Bone marrow (tissue), 2 donors: ENCODE measurements around the gene KCNJ10.

Experiments
- DNase-seq, 2 donors: peaks; one replicate each; lab custom pipeline; 2025; lab: John Stamatoyannopoulos, UW

The KCNJ10 gene

DNA sequence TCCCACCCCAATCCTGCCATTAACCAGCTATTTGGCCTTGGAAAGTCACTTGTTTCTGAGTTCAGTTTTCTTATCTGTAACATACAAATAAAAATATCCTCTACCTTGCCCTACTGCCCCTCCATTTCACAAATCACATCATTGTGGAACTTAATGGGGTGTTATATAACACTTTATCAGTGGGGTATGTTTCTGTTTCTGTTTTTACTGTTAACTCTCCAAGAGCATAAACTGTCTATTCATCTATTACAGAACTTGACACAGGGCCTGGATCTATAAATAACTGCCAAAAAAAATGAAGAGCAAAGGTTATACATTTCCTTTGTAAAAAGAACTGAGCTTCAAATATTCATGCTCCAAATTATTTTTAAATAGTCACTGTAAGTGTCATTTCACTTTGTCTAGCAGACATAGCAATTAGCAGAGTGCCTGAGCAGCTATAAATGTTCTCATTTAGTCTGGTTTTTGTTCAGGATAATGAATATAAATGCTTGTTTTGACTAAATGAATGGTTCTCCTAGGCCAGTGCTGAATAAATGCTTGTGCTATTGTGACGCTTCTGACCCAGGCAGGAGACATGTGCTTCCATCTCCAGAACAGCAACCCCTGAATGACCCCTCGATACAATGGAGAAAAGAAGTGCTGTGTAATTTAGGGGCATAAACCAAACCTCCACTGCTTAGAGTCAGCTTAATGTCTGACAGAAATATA is 45.6 kb downstream of the KCNJ10 start:
- no peak for DNase-seq

DNA sequence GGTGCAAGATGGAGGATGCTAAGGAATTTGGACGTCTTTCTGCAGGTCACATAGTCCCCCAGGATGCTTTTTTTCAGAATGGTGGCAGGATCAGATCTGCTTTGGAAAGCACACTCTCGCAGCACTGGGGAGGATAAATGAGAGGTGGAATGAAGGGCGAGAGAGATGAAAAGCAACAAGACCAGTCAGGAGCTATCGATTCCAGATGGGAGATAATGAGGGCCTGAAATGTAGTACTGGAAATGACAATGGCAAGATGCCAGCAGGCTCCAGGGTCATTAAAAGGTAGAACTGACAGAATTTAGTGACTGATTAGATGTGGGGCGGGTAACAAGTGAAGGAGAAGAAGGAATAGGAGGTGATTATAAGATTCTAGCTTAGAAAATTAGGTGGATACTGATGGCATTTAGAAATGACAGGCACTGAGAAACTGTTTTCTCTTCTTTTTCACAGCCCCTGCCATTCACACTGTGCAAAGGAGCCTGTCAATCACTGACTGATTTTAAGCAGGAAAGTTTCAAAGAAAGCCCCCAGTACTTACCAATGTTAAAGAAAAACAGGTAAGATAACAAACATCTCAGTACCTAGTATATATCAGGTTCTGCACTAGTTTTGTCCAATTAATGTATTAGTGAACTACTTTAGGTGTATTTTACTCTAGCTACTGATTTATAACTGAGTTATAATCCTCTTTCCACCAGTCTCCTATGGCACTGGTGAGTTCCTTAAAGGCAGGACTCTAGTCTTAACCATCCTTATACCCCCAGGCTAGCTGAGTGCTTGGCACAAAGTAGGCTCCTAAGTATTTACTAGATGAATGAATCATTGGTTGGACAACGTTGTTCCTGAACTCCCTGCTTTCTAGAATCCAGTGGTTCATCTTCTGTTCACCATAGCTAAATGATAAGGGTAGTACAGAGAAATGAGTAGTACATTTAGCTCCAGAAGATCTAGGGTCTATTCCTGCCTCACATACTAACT is 47.3 kb downstream of the KCNJ10 start:
- DNase-seq: no peak

DNA sequence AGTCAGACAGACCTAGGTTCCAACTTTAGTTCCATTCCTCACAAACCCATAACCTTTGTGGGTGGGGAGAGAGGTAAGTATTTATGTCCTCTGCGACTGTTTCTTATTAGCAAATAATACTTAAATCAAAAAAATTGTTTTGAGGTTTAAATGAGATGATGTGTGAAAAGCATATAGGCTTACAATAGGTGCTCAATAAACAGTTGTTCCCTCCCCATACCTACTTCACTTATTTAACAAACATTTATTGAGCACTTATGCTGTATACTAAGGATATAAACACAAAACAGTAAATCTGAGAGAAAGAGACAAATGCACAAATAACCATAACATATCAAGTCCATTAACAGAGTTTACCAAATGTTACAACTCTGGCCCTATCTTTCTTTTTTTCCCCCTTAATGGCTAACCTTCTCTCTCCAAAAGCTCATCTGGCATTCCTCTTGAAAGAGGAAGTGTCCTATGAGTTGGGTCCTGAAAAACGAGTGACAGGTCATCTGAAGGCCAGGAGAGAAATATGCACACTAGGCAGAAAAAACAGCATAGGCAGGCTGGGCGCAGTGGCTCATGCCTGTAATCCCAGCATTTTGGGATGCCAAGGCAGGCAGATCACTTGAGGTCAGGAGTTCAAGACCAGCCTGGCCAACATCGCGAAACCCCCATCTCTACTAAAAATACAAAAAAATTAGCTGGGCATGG is 48.4 kb downstream of the KCNJ10 start:
- no peak for DNase-seq

DNA sequence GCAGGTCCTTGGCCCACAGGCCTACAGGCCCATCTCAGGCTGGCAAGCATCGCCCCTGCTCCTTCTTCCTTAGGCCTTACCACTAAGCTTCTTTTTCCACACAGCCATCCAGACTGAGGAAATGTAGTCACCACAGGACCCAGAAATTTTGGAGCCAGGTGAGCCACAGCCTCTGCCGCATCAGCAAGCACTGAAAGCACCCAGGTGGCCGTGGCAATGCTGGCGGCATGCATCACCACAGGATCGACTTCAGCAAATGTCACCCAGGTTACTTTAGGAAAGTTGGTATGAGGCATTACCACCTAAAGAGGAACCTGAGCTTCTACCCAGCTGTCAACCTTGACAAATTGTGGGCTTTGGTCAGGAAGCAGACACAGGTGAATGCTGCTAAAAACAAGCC is 49.8 kb downstream of the KCNJ10 start:
- no peak for DNase-seq

DNA sequence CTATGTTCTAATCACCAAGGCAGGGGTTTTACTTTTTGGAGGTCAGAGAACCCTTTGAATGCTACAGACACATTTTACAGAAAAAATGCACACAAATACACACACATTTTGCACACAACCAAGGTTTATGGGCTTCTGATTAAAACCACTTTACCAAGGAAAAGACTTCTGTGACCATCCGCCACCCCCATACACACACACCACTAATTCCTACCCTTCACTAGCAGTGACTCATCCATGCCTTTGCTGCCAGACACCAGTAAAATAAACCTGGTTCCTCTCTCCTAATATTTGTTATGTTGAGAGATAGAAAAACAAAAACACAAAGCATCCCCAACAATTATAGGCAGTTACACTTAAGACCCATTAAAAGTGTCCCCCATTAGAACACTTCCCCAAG is 51.1 kb downstream of the KCNJ10 start:
- DNase-seq: no peak

DNA sequence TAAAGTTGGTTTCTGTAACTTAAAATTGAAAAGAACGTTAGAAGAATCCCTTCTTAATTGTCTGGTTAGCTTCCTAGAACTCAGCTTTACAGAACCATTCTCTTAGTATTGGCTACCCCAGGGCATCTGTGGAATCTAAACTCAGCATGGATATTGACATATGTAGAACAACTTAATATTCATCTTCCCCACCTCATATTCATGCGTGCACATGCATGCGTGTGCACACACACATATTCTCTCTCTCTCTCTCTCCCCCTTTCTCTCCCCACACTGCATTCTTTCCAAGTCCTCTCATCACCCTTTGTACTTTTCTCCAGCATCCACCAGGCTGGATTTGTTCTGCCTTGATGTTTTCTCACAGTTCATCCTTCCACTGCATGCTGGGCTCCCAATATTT is 51.6 kb downstream of the KCNJ10 start:
- no peak for DNase-seq

DNA sequence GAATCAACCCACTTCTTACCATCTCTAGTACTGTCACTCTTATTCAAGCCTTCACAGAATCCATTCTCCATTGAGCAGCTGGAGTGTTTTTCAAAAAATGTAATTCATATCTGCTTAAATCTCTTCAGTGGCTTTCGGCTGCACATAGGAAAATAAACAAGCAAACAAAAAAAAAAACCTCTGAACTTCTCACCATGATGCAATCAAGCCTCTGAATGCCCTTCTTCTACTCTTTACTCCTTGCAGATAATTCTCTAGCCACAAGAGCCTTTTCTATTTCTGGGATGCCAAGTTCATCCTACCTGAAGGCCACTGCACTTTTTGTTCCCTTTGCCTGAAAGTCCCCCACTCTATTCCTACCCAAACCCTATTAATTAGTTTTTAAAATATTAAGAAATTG is 52.4 kb downstream of the KCNJ10 start:
- no peak for DNase-seq

DNA sequence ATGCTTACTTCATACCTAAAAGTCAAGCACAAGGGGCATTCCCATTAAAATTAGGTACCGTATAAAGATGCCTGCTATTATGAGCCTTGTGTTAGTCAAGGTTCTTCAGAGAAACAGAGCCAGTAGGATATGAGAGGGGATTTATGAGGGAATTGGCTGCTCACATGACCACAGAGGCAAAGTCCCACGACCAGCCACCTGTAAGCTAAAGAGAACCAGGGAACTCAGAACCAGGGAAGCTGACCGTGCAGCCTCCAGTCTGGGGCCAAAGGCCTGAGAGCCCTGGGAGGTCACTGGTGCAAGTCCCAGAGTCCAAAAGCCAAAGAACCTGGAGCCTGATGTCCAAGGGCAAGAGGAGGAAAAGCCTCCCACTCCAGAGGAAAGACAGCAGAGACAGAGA is 58.2 kb downstream of the KCNJ10 start:
- DNase-seq: no peak

DNA sequence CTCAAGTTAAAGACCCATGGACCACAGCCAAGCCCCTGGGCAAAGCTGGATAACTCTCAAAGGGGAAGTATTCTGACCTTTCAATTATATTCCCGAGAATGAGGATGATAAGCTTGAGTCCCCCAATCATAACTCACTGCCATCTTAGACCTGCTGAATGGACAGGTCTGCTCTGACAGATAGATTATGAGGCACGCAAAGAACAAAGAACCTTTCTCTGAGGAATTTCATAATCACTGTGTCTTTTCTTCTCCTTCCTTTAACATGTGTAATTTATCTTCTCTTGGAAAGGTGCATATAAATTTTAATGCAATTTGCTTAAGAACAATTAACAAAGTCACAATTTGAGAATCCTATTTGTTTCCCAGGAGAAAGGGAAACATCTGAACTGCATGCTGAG is 60.2 kb downstream of the KCNJ10 start:
- no peak for DNase-seq

DNA sequence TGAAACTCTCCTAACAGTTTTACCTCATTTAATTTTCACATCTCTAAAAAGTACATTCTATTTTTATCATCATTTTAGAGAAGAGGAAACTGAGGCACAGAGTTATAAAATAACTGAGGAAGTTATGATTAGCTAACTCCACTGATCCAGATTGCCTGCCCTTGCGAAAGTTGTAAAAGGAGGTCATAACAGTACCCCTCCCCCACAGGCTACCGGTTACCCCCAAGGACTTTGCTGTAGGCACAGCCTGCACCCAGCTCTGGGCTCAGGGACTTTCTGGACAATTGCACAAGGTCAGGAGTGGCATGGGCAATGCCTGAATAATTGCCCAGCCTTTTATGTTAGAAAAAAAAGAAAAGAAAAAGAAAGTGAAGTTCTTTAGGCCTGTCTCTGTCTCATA is 60.9 kb downstream of the KCNJ10 start:
- no peak for DNase-seq

DNA sequence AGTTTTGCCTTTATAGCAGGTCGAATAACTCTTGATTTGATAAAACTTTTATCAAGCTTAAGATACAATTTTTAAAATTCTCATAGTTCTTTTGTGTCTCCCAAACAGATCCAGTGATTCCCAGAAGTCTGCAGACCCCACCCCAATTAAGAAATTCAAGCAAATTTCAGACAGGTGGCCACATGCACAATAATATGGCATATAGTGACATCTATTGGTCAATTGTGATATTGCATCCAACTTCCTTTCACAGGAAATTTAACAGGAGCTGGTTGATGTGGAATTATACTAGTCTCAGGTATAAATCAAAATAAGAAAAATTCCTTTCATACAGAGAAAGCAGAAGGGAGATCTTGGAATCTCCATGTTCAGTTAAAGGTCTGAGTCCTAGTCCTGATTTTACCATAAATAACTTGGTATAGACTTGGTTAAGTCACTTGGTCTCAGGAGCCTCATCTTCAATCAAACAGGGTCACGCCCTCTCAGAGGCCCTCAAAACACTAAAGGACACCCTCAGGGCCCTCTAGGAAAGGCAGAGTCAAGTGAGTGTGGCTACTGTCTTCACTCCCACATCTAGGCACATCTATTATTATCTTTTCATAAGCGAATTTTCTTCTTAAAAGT is 62.3 kb downstream of the KCNJ10 start:
- DNase-seq: no peak

DNA sequence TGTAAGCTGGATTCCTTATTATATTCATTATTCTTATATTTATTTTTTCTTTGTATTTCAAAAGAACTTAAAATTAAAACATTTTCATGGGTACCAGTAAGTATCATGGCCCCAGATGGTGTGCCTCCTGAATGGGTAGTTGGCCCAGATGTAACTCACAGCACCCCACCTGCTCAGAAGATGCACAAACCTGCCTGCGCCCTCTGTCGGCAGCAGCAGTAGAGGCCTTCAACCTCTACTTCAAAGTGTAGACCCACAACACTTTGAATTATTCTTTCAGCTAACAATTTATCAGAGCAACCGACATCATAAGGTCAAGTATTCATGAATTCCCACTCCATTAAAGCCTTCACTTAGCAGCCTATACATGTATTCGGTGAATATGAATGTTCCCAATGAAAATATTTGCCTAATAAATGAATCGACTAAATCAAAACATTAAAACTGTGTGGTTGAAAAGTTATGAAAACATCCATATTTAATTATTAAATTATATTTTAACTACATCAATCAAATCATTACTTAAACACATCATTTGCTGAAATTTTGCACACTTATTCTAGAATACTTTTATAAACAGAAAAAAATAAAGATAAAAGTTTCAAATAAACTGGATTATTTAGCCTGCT is 63.5 kb downstream of the KCNJ10 start:
- peak in 1 of 2 donors; percentile 34 for DNase-seq

DNA sequence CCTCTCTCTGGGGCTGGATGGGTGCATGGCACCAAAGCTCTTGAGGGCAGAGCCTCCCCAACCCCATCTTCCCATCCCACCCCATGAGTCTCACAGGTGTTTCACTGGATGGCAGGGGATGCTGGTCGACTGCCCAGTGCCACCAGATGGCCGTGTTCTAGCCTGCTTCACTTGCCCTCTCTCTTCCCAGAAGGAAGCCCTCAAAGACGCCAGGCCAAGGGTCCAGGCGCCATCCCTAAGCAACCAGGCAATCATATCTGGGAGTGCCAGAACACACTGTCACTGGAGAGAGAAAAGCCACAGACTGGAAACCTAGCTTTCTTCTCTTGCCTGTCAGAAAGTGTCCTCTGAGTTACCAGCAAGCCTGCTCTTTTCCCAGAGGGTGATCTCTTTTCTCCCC is 64.9 kb downstream of the KCNJ10 start:
- DNase-seq: no peak

DNA sequence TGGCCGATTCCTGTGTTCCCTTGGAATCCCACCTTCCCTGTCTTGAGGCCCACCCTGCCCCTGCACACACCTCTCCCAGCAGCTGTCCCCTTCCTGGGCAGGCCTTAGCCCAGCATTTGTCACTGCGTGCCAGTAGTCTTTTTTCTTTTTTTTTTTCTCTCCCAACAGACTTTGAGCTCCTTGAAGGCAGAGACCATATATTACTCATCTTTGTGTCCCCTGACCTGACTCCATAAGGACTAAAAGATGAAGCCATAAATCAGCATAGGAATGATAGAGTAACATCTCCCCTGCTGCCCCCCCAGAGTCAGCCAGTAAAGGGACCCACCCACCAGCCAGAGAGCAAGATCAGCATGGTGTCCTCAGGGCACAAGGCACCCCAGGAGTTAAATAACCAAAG is 65.5 kb downstream of the KCNJ10 start:
- DNase-seq: no peak

DNA sequence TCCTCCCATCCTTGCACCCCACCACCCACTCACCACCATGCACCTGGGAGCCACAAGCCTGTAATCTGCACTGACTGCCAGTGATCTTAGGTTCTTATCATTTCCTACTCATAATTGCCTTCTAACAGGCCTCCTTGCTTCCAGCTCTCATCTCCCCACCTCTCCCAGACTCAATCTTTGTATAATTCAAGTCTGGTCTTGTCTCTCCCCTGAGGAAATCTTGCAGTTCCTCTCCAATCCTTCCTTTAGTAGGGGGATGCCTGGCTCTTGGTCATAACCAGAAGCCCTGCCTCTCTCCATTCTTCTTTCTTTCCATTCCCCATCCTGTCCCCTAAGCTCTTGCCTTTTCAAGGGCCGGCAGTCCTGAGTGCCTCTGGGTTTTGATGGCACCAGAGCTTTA is 66.0 kb downstream of the KCNJ10 start:
- DNase-seq: no peak

DNA sequence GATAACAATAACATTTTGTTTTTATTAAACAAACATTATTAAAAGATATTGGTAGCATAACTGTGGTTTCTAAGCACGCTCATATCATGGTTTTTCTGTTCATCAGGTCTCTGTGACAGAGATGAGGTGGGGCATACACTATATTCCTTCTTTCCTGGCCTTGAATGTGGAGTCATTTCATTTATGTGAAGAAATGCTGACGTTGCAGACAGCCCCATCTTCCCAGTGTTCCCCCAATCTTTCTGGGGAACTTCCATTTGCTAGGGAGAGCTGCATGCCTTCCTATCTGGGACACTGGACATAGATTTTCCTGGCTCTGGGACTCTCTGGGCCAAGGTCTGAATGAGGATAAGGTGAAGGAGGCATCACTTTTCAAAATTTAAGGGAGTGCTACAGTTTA is 68.5 kb downstream of the KCNJ10 start:
- DNase-seq: no peak

DNA sequence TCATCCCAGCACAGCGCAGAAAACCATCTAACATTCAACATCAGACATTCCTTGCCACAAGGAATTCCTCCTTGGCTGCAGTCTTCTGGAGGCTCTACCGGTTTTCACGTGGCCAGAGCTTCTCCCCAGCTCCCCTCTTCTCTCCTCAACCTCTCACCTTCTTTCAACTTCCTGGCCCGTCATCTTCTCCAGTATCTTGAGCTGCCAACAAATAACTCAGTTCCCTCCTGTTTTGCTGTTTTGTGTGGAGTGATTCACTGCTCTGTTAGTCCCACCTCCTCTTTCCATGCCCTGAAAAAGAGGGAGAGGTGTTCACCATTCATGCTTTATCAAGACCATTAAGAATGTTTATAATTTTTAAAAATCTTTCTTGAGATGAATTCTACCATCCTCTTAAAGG is 70.8 kb downstream of the KCNJ10 start:
- no peak for DNase-seq

DNA sequence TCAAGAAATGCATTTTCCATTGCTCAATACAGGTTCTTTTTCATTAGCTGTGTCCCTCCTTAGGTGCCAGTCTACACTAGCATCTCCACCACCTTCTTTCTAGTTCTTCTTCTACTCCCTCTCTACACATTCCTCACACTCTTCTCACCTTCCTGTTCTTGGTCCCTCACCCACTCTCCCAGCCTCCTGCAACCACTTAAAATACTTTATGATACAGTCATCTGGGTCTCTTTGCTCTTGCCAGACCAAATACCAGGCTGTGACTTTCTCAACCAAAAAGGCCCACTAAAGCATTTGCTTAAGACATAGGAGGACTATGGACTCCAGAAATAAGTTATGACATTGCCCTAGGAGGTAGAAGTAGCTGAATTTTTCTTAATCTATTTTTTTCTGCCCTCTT is 73.3 kb downstream of the KCNJ10 start:
- DNase-seq: no peak

DNA sequence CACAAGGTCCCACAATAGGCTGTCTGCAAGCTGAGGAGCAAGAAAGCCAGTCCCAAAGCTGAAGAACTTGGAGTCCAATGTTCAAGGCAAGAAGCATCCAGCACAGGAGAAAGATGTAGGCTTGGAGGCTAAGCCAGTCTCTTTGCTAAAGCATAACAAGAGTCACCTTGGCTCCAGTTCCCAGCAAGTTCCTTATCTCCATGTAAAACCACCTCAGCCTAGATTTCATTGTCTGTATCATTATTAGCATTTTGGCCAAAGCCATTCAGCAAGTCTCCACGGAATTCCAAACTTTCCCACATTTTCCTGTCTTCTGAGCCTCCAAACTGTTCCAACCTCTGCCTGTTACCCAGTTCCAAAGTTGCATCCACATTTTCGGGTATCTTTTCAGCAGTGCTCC is 75.1 kb downstream of the KCNJ10 start:
- no peak for DNase-seq

DNA sequence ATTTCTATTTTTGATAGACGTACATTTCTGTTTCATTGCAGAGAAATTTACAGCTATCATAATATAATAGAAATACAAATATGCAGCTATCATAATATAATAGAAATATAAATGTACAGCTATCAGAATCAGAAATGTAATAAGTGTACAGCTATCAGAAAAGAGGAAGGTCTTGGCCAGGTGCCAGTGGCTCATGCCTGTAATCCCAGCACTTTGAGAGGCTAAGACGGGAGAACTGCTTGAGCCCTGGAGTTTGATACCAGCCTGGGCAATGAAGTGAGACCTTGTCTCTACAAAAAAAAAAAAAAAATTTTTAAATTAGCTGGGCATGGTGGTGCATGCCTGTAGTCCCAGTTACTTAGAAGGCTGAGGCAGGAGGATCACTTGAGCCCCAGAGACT is 76.0 kb downstream of the KCNJ10 start:
- no peak for DNase-seq

DNA sequence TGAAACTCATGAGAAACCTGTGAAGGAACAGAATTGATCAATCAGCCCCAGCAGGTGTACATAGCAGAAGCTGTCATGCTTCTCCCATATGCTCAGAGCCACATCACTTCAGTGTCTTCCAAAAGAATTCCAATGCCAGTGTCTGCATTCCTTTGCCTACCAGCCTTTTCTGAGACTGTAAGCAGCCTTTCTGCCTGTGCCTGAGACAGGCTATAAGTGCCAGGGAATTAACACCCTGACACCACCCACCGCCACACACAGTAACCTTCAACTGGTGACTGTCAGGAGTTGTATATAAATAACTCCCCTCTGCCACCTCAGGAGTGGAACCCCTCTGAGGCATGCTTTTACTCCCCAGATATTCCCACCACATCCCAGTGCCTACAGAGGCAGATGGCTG is 77.8 kb downstream of the KCNJ10 start:
- no peak for DNase-seq

DNA sequence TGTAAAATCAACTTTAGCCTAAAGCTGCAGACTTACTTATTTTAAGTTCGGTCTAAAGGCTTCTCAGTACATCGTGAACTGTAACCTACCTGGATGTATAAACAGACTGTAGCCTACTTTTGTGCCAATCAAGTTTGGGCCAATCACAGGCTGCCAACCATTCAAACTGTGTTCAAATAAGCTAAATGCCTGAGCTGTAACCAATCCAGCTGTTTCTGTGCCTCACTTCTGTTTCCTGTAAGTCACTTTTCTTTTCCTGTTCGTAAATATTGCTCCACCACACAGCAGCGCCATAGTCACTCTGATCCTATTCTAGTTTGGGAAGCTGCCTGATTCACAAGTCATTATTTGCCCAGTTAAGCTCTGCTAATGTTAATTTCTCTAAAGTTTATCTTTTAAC is 78.4 kb downstream of the KCNJ10 start:
- DNase-seq: peak in 1 of 2 donors; percentile 38
